ENCODE measurements around the gene OAS2.
"Not testable (repeated sequence)": the region's sequence is repeated elsewhere in the genome, so short reads cannot be mapped to it uniquely, and the experiment has no call there.

DNA sequence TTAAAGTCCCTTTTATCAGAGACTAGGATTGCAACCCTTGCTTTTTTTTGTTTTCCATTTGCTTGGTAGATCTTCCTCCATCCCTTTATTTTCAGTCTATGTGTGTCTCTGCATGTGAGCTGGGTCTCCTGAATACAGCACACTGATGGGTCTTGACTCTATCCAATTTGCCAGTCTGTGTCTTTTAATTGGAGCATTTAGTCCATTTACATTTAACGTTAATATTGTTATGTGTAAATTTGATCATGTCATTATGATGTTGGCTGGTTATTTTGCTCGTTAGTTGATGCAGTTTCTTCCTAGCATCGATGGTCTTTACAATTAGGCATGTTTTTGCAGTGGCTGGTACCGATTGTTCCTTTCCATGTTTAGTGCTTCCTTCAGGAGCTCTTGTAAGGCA is 21.2 kb upstream of the OAS2 start:
- TF ChIP-seq, protein P1, sequence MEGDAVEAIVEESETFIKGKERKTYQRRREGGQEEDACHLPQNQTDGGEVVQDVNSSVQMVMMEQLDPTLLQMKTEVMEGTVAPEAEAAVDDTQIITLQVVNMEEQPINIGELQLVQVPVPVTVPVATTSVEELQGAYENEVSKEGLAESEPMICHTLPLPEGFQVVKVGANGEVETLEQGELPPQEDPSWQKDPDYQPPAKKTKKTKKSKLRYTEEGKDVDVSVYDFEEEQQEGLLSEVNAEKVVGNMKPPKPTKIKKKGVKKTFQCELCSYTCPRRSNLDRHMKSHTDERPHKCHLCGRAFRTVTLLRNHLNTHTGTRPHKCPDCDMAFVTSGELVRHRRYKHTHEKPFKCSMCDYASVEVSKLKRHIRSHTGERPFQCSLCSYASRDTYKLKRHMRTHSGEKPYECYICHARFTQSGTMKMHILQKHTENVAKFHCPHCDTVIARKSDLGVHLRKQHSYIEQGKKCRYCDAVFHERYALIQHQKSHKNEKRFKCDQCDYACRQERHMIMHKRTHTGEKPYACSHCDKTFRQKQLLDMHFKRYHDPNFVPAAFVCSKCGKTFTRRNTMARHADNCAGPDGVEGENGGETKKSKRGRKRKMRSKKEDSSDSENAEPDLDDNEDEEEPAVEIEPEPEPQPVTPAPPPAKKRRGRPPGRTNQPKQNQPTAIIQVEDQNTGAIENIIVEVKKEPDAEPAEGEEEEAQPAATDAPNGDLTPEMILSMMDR (conservative IDR thresholded peaks at IDR 0.05), result not testable (repeated sequence)
- TF ChIP-seq ZFX (IDR thresholded peaks at IDR 0.05), result not testable (repeated sequence)

All from C4-2B (cell line).